ENCODE data around the gene IQUB. TPM values are rescaled to one million over a fixed set of nuclear protein-coding genes. Genes with fewer than 3 reads are reported as not detected.
"Not testable (repeated sequence)": the region's sequence is repeated elsewhere in the genome, so short reads cannot be mapped to it uniquely, and the experiment has no call there.

Gene IQUB
- total RNA-seq, 1 experiment from 2014 or later: 0.16 TPM

- Histone ChIP-seq H3K4me3 (no peak overlapping the region), H3K36me3 (no peaks in the 10 kb centered on the region), H3K27ac (no peak overlapping the region), H3K9me3 (replicated peaks) (no peaks in the 10 kb centered on the region; the same call in 1 of the 2 replicates), H3K4me1 (peaks cover 8% of the 10 kb centered on the region), H3K27me3 (no peaks in the 10 kb centered on the region)
- DNase-seq: no peak
Observed at GRCh38 chr7:123435080-123435700, 99.2 kb downstream of the IQUB start.

- no peaks in the 10 kb centered on the region; the same call in 1 of the 2 replicates for H3K9me3 ChIP-seq (replicated peaks)
Observed at GRCh38 chr7:123433665-123434064, 100.7 kb downstream of the IQUB start.

GRCh38 chr7:123432601-123433000 lies 101.8 kb downstream of the IQUB start:
- Histone ChIP-seq H3K4me1 (0 out of 2 replicates have a peak, but pooled peaks cover under 1% of the 10 kb centered on the region), H3K4me3 (no peak overlapping the region), H3K36me3 (no peaks in the 10 kb centered on the region), H3K27ac (no peak overlapping the region), H3K9me3 (replicated peaks) (no peaks in the 10 kb centered on the region; the same call in 1 of the 2 replicates), H3K27me3 (no peaks in the 10 kb centered on the region)
- no peak for DNase-seq

More at GRCh38 chr7:123433665-123434064, 100.7 kb downstream of the IQUB start:
- Histone ChIP-seq H3K36me3 (no peaks in the 10 kb centered on the region), H3K4me1 (0 out of 2 replicates have a peak, but pooled peaks cover 4% of the 10 kb centered on the region), H3K27ac (no peak overlapping the region), H3K4me3 (no peak overlapping the region), H3K27me3 (no peaks in the 10 kb centered on the region)
- DNase-seq: no peak

GRCh38 chr7:123431075-123431614 lies 103.2 kb downstream of the IQUB start:
- no peak for DNase-seq
- H3K4me1 ChIP-seq: no peaks in the 10 kb centered on the region
- no peak overlapping the region for H3K27ac ChIP-seq
- H3K27me3 ChIP-seq: no peaks in the 10 kb centered on the region
- no peak overlapping the region for H3K4me3 ChIP-seq
- no peaks in the 10 kb centered on the region; the same call in 1 of the 2 replicates for H3K9me3 ChIP-seq (replicated peaks)
- H3K36me3 ChIP-seq: no peaks in the 10 kb centered on the region

GRCh38 chr7:123425246-123425645 lies 109.1 kb downstream of the IQUB start:
- Histone ChIP-seq H3K36me3 (no peaks in the 10 kb centered on the region), H3K4me3 (no peak overlapping the region), H3K9me3 (replicated peaks) (no peaks in the 10 kb centered on the region), H3K4me1 (no peaks in the 10 kb centered on the region), H3K27me3 (no peaks in the 10 kb centered on the region), H3K27ac (no peak overlapping the region)
- no peak for DNase-seq

- Histone ChIP-seq H3K9me3 (replicated peaks) (no peaks in the 10 kb centered on the region), H3K4me3 (no peak overlapping the region), H3K27ac (no peak overlapping the region), H3K4me1 (no peaks in the 10 kb centered on the region), H3K27me3 (no peaks in the 10 kb centered on the region), H3K36me3 (no peaks in the 10 kb centered on the region)
- DNase-seq: no peak
Observed at GRCh38 chr7:123424463-123424862, 109.9 kb downstream of the IQUB start.

GRCh38 chr7:123423622-123424021 lies 110.8 kb downstream of the IQUB start:
- Histone ChIP-seq H3K27ac (no peak overlapping the region), H3K4me3 (no peak overlapping the region), H3K9me3 (replicated peaks) (no peaks in the 10 kb centered on the region), H3K27me3 (no peaks in the 10 kb centered on the region), H3K4me1 (no peaks in the 10 kb centered on the region), H3K36me3 (no peaks in the 10 kb centered on the region)
- no peak for DNase-seq

- H3K36me3 ChIP-seq: no peaks in the 10 kb centered on the region
- H3K27ac ChIP-seq: no peak overlapping the region
- H3K9me3 ChIP-seq (replicated peaks): no peaks in the 10 kb centered on the region
- no peak for DNase-seq
- no peaks in the 10 kb centered on the region for H3K27me3 ChIP-seq
- H3K4me1 ChIP-seq: no peaks in the 10 kb centered on the region
- no peak overlapping the region for H3K4me3 ChIP-seq
Observed at GRCh38 chr7:123417580-123417979, 116.8 kb downstream of the IQUB start.

GRCh38 chr7:123415625-123416024 lies 118.8 kb downstream of the IQUB start:
- no peak overlapping the region for H3K4me3 ChIP-seq
- H3K27me3 ChIP-seq: no peaks in the 10 kb centered on the region
- DNase-seq: no peak

GRCh38 chr7:123410273-123410904 lies 124.0 kb downstream of the IQUB start:
- no peak overlapping the region for H3K4me3 ChIP-seq
- peak; percentile 72 to 89 for DNase-seq

More at GRCh38 chr7:123415625-123416024, 118.8 kb downstream of the IQUB start:
- Histone ChIP-seq H3K4me1 (peaks cover 3% of the 10 kb centered on the region; the same call in 1 of the 2 replicates), H3K9me3 (replicated peaks) (no peaks in the 10 kb centered on the region), H3K27ac (no peak overlapping the region), H3K36me3 (no peaks in the 10 kb centered on the region)

GRCh38 chr7:123407951-123408350 lies 126.4 kb downstream of the IQUB start:
- H3K9me3 ChIP-seq (replicated peaks); H3K4me1 ChIP-seq; H3K27me3 ChIP-seq; H3K27ac ChIP-seq; H3K36me3 ChIP-seq; DNase-seq; H3K4me3 ChIP-seq: not testable (repeated sequence)

More at GRCh38 chr7:123410273-123410904, 124.0 kb downstream of the IQUB start:
- Histone ChIP-seq H3K9me3 (replicated peaks) (no peaks in the 10 kb centered on the region), H3K36me3 (no peaks in the 10 kb centered on the region), H3K27me3 (no peaks in the 10 kb centered on the region), H3K27ac (peak overlapping the region; percentile 11; the same call in 1 of the 2 replicates), H3K4me1 (peaks cover 10% of the 10 kb centered on the region)

Other genes starting within 250 kb of the IQUB start
- gene NDUFA5, start 23.2 kb upstream of the IQUB start, total RNA-seq (2014; rRNA removed; shearing (Covaris generic)): 94.0 and 105 TPM in 2 replicates
- gene ASB15, start 67.2 kb upstream of the IQUB start, total RNA-seq (2014; rRNA removed; shearing (Covaris generic)): not detected in 2 replicates
- 0.06 TPM in 1 of 2 replicates, not detected in the other for gene LMOD2, start 121.3 kb upstream of the IQUB start, total RNA-seq (2014; rRNA removed; shearing (Covaris generic))
- 25.4 and 26.4 TPM in 2 replicates for gene WASL, start 214.4 kb upstream of the IQUB start, total RNA-seq (2014; rRNA removed; shearing (Covaris generic))